HAP-1 (cell line): ENCODE results near the gene CEP164.
"Not testable (repeated sequence)": the region's sequence is repeated elsewhere in the genome, so short reads cannot be mapped to it uniquely, and the experiment has no call there.

Source experiments
- DNase-seq, 2 experiments: peaks; one replicate each; pipeline ENCODE4 v3.0.0-alpha.2; 2016 to 2020; ENCODE audit warnings: low spot score in 2 of 2
- H3K27me3 ChIP-seq: fragments of 250-450 bp; sonication (Bioruptor Pico); 2 replicates; pipeline ENCODE4 v1.5.1; 2020; ENCODE audit warnings: low read depth, mild to moderate bottlenecking, moderate library complexity
- H3K36me3 ChIP-seq: fragments of 250-450 bp; sonication (Bioruptor Pico); replicated peaks from 2 replicates; pipeline ENCODE4 v1.5.1; 2020; ENCODE audit warnings: mild to moderate bottlenecking
- H3K4me1 ChIP-seq: fragments of 250-450 bp; sonication (Bioruptor Pico); 2 replicates; pipeline ENCODE4 v1.5.1; 2020; ENCODE audit warnings: mild to moderate bottlenecking
- H3K4me3 ChIP-seq: fragments of 250-450 bp; sonication (Bioruptor Pico); 2 replicates; pipeline ENCODE4 v1.5.1; 2020; ENCODE audit warnings: mild to moderate bottlenecking, moderate library complexity
- H3K9me3 ChIP-seq: fragments of 250-450 bp; sonication (Bioruptor Pico); 2 replicates; pipeline ENCODE4 v1.5.1; 2020; ENCODE audit warnings: mild to moderate bottlenecking, moderate library complexity
- in situ Hi-C: fragments of 300-500 bp; cut with MboI; formaldehyde crosslinking; loops from 3 replicates; pipeline ENCODE4 v1.14.3; 2020; ENCODE audit warnings: low sequenced_read_pairs, inconsistent platforms, mixed read lengths

CEP164 gene

DNA sequence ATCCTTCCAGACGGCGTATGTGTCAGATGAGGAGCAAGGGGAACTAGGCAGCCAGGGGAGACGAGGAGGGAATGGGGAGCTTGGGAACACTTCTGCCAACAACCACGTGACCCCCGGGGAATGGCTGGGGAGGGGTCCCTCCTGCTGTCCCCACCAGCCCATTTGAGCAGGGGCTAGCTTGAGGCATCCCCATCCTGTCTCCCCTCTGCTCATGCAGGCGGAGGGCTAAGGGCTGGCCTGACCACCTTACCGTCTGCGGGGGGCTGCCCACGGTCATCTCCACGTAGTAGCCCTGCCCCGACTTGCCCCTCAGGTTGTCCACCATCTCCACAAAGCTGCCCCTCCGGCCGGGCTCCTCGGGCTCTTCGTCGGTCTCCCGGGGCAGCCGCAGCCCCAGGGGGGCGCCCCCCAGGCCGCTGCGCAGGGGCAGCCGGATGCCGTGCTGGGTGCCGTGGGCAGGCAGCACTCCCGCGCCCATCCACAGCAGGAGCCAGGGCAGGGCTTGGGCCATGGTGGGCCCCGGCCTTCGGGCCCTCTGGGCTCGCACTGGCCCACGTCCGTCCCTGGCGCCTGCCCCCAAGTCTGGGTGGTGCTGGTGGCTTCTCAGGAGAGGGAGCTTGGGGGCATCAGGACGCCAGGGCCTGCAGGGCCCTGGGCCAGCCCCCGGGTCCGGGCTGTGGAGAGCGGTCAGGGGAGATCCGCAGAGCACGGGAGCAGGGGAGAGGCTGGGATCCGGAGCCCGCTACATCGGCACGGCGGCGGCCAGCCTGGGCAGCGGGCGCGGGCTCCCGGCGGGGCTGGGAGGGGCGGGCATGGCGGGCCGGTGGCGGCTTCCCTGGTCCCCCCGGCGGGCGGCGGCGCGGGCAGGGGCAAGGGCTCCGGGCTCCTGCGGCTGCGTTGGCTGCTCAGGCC, 12.1 kb upstream of the CEP164 start:
- H3K9me3 ChIP-seq: no peaks in the 10 kb centered on the region
- no peak for DNase-seq
- H3K27me3 ChIP-seq: no peaks in the 10 kb centered on the region
- no peaks in the 10 kb centered on the region for H3K36me3 ChIP-seq
- in situ Hi-C loops: no loop called here
- peaks cover 28% of the 10 kb centered on the region for H3K4me1 ChIP-seq
- H3K4me3 ChIP-seq: peak overlapping the region; percentile 67

DNA sequence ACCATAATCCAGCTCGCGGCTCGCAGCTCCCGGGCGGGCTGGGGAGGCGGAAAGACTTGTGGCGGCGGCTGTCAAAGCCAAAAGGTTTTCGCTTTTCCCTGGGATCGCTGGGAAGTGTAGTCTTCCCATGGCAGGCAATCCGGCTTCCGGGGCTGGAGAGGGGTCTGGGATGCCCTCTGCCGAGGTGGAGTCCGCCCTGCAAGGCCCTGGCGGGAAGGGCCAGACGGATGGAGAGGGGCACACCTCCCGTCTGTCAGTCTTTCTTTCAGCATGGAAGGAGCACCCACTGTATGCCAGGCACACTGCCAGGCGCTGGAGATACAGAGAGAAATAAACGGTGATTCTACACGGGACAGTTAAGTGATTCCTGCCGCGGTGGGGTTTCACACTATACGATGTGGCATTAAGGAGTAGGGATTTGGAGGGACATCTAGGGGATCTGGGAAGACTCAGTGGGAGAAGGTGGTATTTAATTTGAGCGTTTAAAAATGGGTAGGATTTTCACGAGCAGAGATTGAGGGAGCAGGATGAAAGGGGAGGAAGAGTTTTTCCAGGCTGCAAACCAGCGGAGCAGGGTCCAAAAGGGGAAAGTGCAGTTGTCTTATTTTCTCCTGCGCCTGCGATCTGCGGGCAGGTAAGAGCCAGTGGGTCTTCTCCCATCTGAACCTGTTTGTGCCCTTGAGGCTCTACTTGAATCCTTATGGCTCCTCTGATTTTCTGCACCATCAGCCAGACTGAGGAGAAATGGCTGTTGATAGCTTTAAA, 11.3 kb upstream of the CEP164 start, which contains the start of gene BACE1:
TSS of gene BACE1 (minus strand) at position 60 of the 765 bp plus-strand sequence. CDS start 461 bp downstream, outside the sequence.
- Histone ChIP-seq H3K4me3 (peak within 1 kb of the TSS; percentile 67), H3K36me3 (no peaks in the 10 kb centered on the region), H3K27me3 (no peaks in the 10 kb centered on the region), H3K9me3 (0 out of 2 replicates have a peak, but pooled peaks cover 2% of the 10 kb centered on the region), H3K4me1 (peaks cover 28% of the 10 kb centered on the region)
- DNase-seq: peak; percentile 93 to 94
- in situ Hi-C loops: no loop called here

- Histone ChIP-seq H3K4me3 (no peak overlapping the region), H3K9me3 (0 out of 2 replicates have a peak, but pooled peaks cover 2% of the 10 kb centered on the region), H3K27me3 (no peaks in the 10 kb centered on the region), H3K36me3 (no peaks in the 10 kb centered on the region), H3K4me1 (peaks cover 28% of the 10 kb centered on the region)
- in situ Hi-C loops: no loop called here
- peak in 1 of 2 experiments; percentile 33 for DNase-seq
Measured at GRCh38 chr11:117318738-117319137, 8.9 kb upstream of the CEP164 start.

- in situ Hi-C loops: no loop called here
- 0 out of 2 replicates have a peak, but pooled peaks cover 2% of the 10 kb centered on the region for H3K9me3 ChIP-seq
- peak; percentile 70 to 89 for DNase-seq
Measured at GRCh38 chr11:117319214-117319840, 8.3 kb upstream of the CEP164 start.

GRCh38 chr11:117327255-117327566, 443 bp upstream of the CEP164 start:
- H3K36me3 ChIP-seq, H3K27me3 ChIP-seq, in situ Hi-C loops, DNase-seq, H3K4me1 ChIP-seq, H3K9me3 ChIP-seq: not testable (repeated sequence)
- peak overlapping the region; percentile 85 for H3K4me3 ChIP-seq

More at GRCh38 chr11:117319214-117319840, 8.3 kb upstream of the CEP164 start:
- Histone ChIP-seq H3K4me3 (no peak overlapping the region), H3K27me3 (no peaks in the 10 kb centered on the region), H3K36me3 (no peaks in the 10 kb centered on the region), H3K4me1 (peaks cover 28% of the 10 kb centered on the region)

GRCh38 chr11:117328375-117329010, 839 bp downstream of the CEP164 start:
- DNase-seq: no peak
- H3K9me3 ChIP-seq: no peaks in the 10 kb centered on the region
- H3K4me1 ChIP-seq: 0 out of 2 replicates have a peak, but pooled peaks cover 2% of the 10 kb centered on the region
- H3K4me3 ChIP-seq: peak overlapping the region; percentile 85
- no peaks in the 10 kb centered on the region for H3K36me3 ChIP-seq
- no peaks in the 10 kb centered on the region for H3K27me3 ChIP-seq
- in situ Hi-C loops: no loop called here

DNA sequence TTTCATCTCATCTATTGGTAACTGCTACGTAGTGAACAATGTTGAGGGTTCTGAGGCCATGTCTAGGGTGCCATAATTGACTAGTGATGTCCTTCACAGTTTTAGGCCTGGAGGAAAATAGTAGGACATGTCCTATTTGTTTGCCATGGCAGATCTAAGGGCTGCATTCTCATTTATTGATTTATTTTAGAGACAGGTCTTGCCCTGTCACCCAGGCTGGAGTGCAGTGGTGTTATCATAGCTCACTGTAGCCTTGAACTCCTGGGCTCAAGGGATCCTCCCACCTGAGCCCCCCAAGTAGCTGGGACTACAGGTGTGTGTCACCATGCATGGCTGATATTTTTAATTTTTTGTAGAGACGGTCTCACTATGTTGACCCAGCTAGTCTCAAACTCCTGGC, 5.2 kb downstream of the CEP164 start:
- H3K9me3 ChIP-seq: no peaks in the 10 kb centered on the region
- no peak for DNase-seq
- H3K27me3 ChIP-seq: no peaks in the 10 kb centered on the region
- H3K36me3 ChIP-seq: no peaks in the 10 kb centered on the region; the same call in 1 of the 2 replicates
- no peak overlapping the region for H3K4me3 ChIP-seq
- 0 out of 2 replicates have a peak, but pooled peaks cover 2% of the 10 kb centered on the region for H3K4me1 ChIP-seq
- in situ Hi-C loops: no loop called here

GRCh38 chr11:117333917-117334316, 6.3 kb downstream of the CEP164 start:
- Histone ChIP-seq H3K36me3 (peaks cover under 1% of the 10 kb centered on the region), H3K4me3 (no peak overlapping the region), H3K27me3 (no peaks in the 10 kb centered on the region), H3K4me1 (0 out of 2 replicates have a peak, but pooled peaks cover 2% of the 10 kb centered on the region), H3K9me3 (no peaks in the 10 kb centered on the region)
- in situ Hi-C loops: no loop called here
- DNase-seq: no peak

- DNase-seq: no peak
- H3K9me3 ChIP-seq: no peaks in the 10 kb centered on the region
- in situ Hi-C loops: no loop called here
- H3K4me1 ChIP-seq: no peaks in the 10 kb centered on the region
- H3K36me3 ChIP-seq: peaks cover 3% of the 10 kb centered on the region
- no peak overlapping the region for H3K4me3 ChIP-seq
- H3K27me3 ChIP-seq: no peaks in the 10 kb centered on the region
Measured at GRCh38 chr11:117334896-117335295, 7.2 kb downstream of the CEP164 start.

DNA sequence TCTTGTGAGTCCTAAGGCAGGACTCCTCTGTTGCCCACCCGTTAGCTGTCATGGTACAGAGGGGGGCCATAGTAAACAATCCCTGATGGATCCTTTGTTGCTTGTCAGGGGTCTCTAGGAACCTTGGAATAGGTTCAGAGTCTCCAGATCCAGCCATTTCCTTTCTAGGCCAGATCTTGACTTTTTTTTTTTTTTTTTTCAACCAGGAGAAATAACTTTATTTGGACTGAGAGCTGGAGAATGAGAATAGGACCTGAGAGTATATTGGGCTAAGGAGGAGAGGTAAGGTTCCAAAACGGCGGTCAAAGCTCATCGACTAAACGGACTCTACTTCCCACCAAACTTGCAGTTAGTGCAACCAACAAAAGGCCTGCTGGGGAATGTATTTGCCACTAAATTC, 7.7 kb downstream of the CEP164 start:
- no peaks in the 10 kb centered on the region for H3K27me3 ChIP-seq
- peaks cover 3% of the 10 kb centered on the region for H3K36me3 ChIP-seq
- no peak for DNase-seq
- no peaks in the 10 kb centered on the region for H3K9me3 ChIP-seq
- in situ Hi-C loops: no loop called here
- no peaks in the 10 kb centered on the region for H3K4me1 ChIP-seq
- no peak overlapping the region for H3K4me3 ChIP-seq

- Histone ChIP-seq H3K27me3 (no peaks in the 10 kb centered on the region), H3K36me3 (peaks cover 3% of the 10 kb centered on the region), H3K4me3 (no peak overlapping the region), H3K9me3 (no peaks in the 10 kb centered on the region), H3K4me1 (no peaks in the 10 kb centered on the region)
- no peak for DNase-seq
- in situ Hi-C loops: no loop called here
Measured at GRCh38 chr11:117337076-117337475, 9.4 kb downstream of the CEP164 start.

GRCh38 chr11:117345039-117345438, 17.4 kb downstream of the CEP164 start:
- Histone ChIP-seq H3K4me3 (no peak overlapping the region), H3K27me3 (no peaks in the 10 kb centered on the region), H3K36me3 (peaks cover 19% of the 10 kb centered on the region), H3K9me3 (no peaks in the 10 kb centered on the region), H3K4me1 (no peaks in the 10 kb centered on the region)
- DNase-seq: no peak
- in situ Hi-C loops: no loop called here

- peaks cover 4% of the 10 kb centered on the region; the same call in 1 of the 2 replicates for H3K36me3 ChIP-seq
- in situ Hi-C loops: no loop called here
- no peaks in the 10 kb centered on the region for H3K27me3 ChIP-seq
- DNase-seq: no peak
- H3K4me3 ChIP-seq: no peak overlapping the region
- H3K9me3 ChIP-seq: no peaks in the 10 kb centered on the region
- H3K4me1 ChIP-seq: no peaks in the 10 kb centered on the region
Measured at GRCh38 chr11:117354550-117354949, 26.9 kb downstream of the CEP164 start.
